GM23338 (cell line): ENCODE data around the gene CKB. TPM values are rescaled to one million over a fixed set of nuclear protein-coding genes. Genes with fewer than 3 reads are reported as not detected.

Experiments
- ATAC-seq: fragments of 200-7000 bp; cut with Tn5 transposase; 3 replicates; pipeline ENCODE4 v1.9.1; 2020
- DNase-seq: peaks from one replicate; pipeline ENCODE4 v3.0.0-alpha.2; 2015; ENCODE audit warnings: low spot score
- H2AFZ ChIP-seq: fragments of 200-600 bp; sonication (generic); 2 replicates; pipeline ENCODE4 v1.8.0; 2016; ENCODE audit warnings: antibody characterized with exemption, mild to moderate bottlenecking, moderate library complexity
- H3F3A ChIP-seq: fragments of 200-600 bp; sonication (generic); replicated peaks from 2 replicates; pipeline ENCODE4 v1.8.0; 2017; ENCODE audit warnings: antibody characterized with exemption, mixed run types, low read depth
- H3K27ac ChIP-seq: fragments of 200-600 bp; sonication (generic); 2 replicates; pipeline ENCODE4 v1.6.1; 2016; ENCODE audit warnings: low read depth
- H3K27me3 ChIP-seq: fragments of 200-600 bp; sonication (generic); 2 replicates; pipeline ENCODE4 v1.8.0; 2016; ENCODE audit warnings: mild to moderate bottlenecking, mixed run types, moderate library complexity; ENCODE audit not compliant: insufficient read depth
- H3K36me3 ChIP-seq: fragments of 200-600 bp; sonication (generic); 2 replicates; pipeline ENCODE4 v1.8.0; 2016; ENCODE audit warnings: mild to moderate bottlenecking; ENCODE audit not compliant: insufficient read depth
- H3K4me1 ChIP-seq: fragments of 200-600 bp; sonication (generic); 2 replicates; pipeline ENCODE4 v1.8.0; 2016; ENCODE audit warnings: mild to moderate bottlenecking, moderate library complexity; ENCODE audit not compliant: insufficient read depth
- H3K4me2 ChIP-seq: fragments of 200-600 bp; sonication (generic); 2 replicates; pipeline ENCODE4 v1.7.1; 2017; ENCODE audit warnings: mixed run types
- H3K4me3 ChIP-seq: fragments of 200-600 bp; sonication (generic); 2 replicates; pipeline ENCODE4 v1.6.1; 2016; ENCODE audit warnings: mixed run types
- H3K79me2 ChIP-seq: fragments of 200-600 bp; sonication (generic); replicated peaks from 2 replicates; pipeline ENCODE4 v1.8.0; 2017; ENCODE audit warnings: mild to moderate bottlenecking; ENCODE audit not compliant: insufficient read depth
- H3K9me2 ChIP-seq: fragments of 200-600 bp; sonication (generic); 2 replicates; pipeline ENCODE4 v1.8.0; 2017; ENCODE audit not compliant: insufficient read depth
- H4K20me1 ChIP-seq: fragments of 200-600 bp; sonication (generic); replicated peaks from 2 replicates; pipeline ENCODE4 v1.8.0; 2017; ENCODE audit warnings: mild to moderate bottlenecking; ENCODE audit not compliant: insufficient read depth
- H3K27ac Mint-ChIP-seq: 2 replicates; pipeline ENCODE4 v1.8.0; 2020; ENCODE audit warnings: inconsistent platforms, mild to moderate bottlenecking, moderate library complexity, mixed read lengths
- H3K27me3 Mint-ChIP-seq: 3 replicates; pipeline ENCODE4 v1.8.0; 2022; ENCODE audit warnings: low read depth, mild to moderate bottlenecking, moderate library complexity, mixed read lengths, inconsistent platforms; ENCODE audit not compliant: insufficient read depth, poor library complexity
- H3K36me3 Mint-ChIP-seq: 3 replicates; pipeline ENCODE4 v1.8.0; 2021; ENCODE audit warnings: low read depth, mild to moderate bottlenecking, inconsistent platforms, moderate library complexity, mixed read lengths
- H3K4me1 Mint-ChIP-seq: 3 replicates; pipeline ENCODE4 v1.8.0; 2020; ENCODE audit warnings: mild to moderate bottlenecking, inconsistent platforms, mixed read lengths
- H3K4me3 Mint-ChIP-seq: 3 replicates; pipeline ENCODE4 v1.8.0; 2021; ENCODE audit warnings: moderate library complexity, mild to moderate bottlenecking, inconsistent platforms, mixed read lengths
- H3K9me3 Mint-ChIP-seq: 3 replicates; pipeline ENCODE4 v1.8.0; 2020; ENCODE audit warnings: moderate library complexity, mild to moderate bottlenecking, inconsistent platforms, mixed read lengths
- CREB1 ChIP-seq: fragments of 250-450 bp; sonication (Bioruptor Pico); IDR thresholded peaks from 2 replicates; pipeline ENCODE4 v1.5.0; 2020; ENCODE audit warnings: low read depth, mild to moderate bottlenecking, moderate library complexity
- EZH2 ChIP-seq: fragments of 200-600 bp; sonication (generic); IDR thresholded peaks from one replicate; pipeline ENCODE4 v1.8.0; 2017; ENCODE audit warnings: antibody characterized with exemption, mild to moderate bottlenecking, low read depth; ENCODE audit not compliant: unreplicated experiment
- EZH2phosphoT487 ChIP-seq: fragments of 200-600 bp; sonication (generic); IDR thresholded peaks from one replicate; pipeline ENCODE4 v1.8.1; 2018; ENCODE audit warnings: antibody characterized with exemption; ENCODE audit not compliant: unreplicated experiment
- JUNB ChIP-seq: IDR thresholded peaks from one replicate; pipeline ENCODE4 v1.6.1; 2016; ENCODE audit warnings: antibody characterized with exemption; ENCODE audit not compliant: unreplicated experiment
- NANOG ChIP-seq: IDR thresholded peaks from 2 replicates; pipeline ENCODE4 v1.6.1; 2016; ENCODE audit warnings: antibody characterized with exemption, borderline replicate concordance
- POLR2AphosphoS5 ChIP-seq: IDR thresholded peaks from 2 replicates; pipeline ENCODE4 v1.6.1; 2016; ENCODE audit warnings: antibody characterized with exemption, low read depth
- REST ChIP-seq: IDR thresholded peaks from one replicate; pipeline ENCODE4 v1.6.1; 2018; ENCODE audit warnings: antibody characterized with exemption; ENCODE audit not compliant: unreplicated experiment
- STAT1 ChIP-seq: IDR thresholded peaks from one replicate; pipeline ENCODE4 v1.6.1; 2016; ENCODE audit warnings: antibody characterized with exemption; ENCODE audit not compliant: unreplicated experiment
- ZNF114 ChIP-seq: fragments of 250-450 bp; sonication (Bioruptor Pico); IDR thresholded peaks from 2 replicates; pipeline ENCODE4 v1.5.0; 2020; ENCODE audit warnings: mild to moderate bottlenecking, moderate library complexity
- ZNF331 ChIP-seq: fragments of 250-450 bp; sonication (Bioruptor Pico); IDR thresholded peaks from 2 replicates; pipeline ENCODE4 v1.5.0; 2020; ENCODE audit warnings: low read depth, mild to moderate bottlenecking, moderate library complexity
- ZNF462 ChIP-seq: fragments of 250-450 bp; sonication (Bioruptor Pico); IDR thresholded peaks from 2 replicates; pipeline ENCODE4 v1.5.0; 2020; ENCODE audit warnings: mild to moderate bottlenecking, moderate library complexity
- polyA plus RNA-seq: library from polyadenylated mRNA; unstranded; fragments of >200 nt; fragmentation: Nextera tagmentation; extraction: Ambion mirVana; gene quantifications from 2 replicates; pipeline ENCODE4 v1.2.1, GENCODE V29; 2016
- total RNA-seq: library from RNA; depleted of rRNA; stranded (reverse); fragments of >200 nt; shearing (Covaris generic); gene quantifications from 2 replicates; pipeline ENCODE4 v1.2.3, GENCODE V29; 2014
- TF ChIP-seq, protein P1 (sequence below), 2 experiments: fragments of 200-600 bp in 1 of 2; sonication (generic) in 1 of 2; conservative IDR thresholded peaks; 2 replicates each; pipeline versions ENCODE4 v1.5.1 to v1.6.1; 2016 to 2017; ENCODE audit warnings: antibody characterized with exemption in 2 of 2, low read depth in 2 of 2, mild to moderate bottlenecking in 2 of 2, moderate library complexity in 1 of 2
- TF ChIP-seq, protein P2 (sequence below): IDR thresholded peaks from 2 replicates; pipeline ENCODE4 v1.6.1; 2016; ENCODE audit warnings: antibody characterized with exemption

The CKB gene
- total and polyA plus RNA-seq, 2 experiments from 2014 or later = 604 to 852 TPM

DNA sequence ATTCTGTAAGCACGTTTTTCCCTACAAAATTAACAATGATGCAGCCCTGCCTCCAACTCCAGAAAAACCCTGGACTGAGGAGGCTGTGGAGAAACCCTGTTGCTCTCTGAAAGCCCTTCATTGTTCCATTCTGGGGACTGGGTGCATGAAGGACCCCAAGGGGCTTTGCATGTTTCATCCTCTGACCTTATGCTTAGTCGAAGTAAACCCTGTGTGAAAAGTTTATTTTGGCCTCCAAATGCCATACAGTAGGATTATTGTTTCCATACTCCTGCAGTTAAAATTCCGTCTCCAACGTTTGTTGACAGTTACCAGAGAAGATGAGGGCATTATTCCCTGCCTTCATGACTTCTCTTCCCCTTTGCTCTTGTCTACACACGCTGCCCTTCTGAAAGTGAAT, 46.0 kb downstream of the CKB start:
- Histone ChIP-seq H3K36me3 (peaks cover 26% of the 10 kb centered on the region), H4K20me1 (no peaks in the 10 kb centered on the region; the same call in 1 of the 2 replicates), H3K9me2 (no peaks in the 10 kb centered on the region), H3K4me1 (no peaks in the 10 kb centered on the region), H3K27me3 (no peaks in the 10 kb centered on the region), H3K4me2 (no peak overlapping the region), H3K79me2 (no peaks in the 10 kb centered on the region), H3K4me3 (no peak overlapping the region), H3K27ac (0 out of 2 replicates have a peak overlapping the region, but pooled peaks have one; percentile 39), H2AFZ (no peak overlapping the region), H3F3A (no peaks in the 10 kb centered on the region)
- Mint-ChIP-seq H3K27ac (no peak overlapping the region; the same call in 1 of the 2 replicates), H3K4me3 (no peak overlapping the region), H3K4me1 (no peaks in the 10 kb centered on the region), H3K9me3 (no peaks in the 10 kb centered on the region), H3K36me3 (peaks cover 58% of the 10 kb centered on the region), H3K27me3 (peaks cover 10% of the 10 kb centered on the region)
- DNase-seq (no peak), ATAC-seq (no peak)
- TF ChIP-seq, protein P1, sequence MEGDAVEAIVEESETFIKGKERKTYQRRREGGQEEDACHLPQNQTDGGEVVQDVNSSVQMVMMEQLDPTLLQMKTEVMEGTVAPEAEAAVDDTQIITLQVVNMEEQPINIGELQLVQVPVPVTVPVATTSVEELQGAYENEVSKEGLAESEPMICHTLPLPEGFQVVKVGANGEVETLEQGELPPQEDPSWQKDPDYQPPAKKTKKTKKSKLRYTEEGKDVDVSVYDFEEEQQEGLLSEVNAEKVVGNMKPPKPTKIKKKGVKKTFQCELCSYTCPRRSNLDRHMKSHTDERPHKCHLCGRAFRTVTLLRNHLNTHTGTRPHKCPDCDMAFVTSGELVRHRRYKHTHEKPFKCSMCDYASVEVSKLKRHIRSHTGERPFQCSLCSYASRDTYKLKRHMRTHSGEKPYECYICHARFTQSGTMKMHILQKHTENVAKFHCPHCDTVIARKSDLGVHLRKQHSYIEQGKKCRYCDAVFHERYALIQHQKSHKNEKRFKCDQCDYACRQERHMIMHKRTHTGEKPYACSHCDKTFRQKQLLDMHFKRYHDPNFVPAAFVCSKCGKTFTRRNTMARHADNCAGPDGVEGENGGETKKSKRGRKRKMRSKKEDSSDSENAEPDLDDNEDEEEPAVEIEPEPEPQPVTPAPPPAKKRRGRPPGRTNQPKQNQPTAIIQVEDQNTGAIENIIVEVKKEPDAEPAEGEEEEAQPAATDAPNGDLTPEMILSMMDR (conservative IDR thresholded peaks at IDR 0.05; ENCODE audit: low read depth in 2 of 2) = no peak
- TF ChIP-seq ZNF331 (CRISPR knock-in tag) (no peak), ZNF114 (CRISPR knock-in tag) (no peak), EZH2 (no peak), NANOG (no peak), POLR2AphosphoS5 (no peak), EZH2phosphoT487 (no peak), REST (no peak), STAT1 (no peak), CREB1 (no peak), JUNB (no peak), ZNF462 (no peak)
- TF ChIP-seq, protein P2, sequence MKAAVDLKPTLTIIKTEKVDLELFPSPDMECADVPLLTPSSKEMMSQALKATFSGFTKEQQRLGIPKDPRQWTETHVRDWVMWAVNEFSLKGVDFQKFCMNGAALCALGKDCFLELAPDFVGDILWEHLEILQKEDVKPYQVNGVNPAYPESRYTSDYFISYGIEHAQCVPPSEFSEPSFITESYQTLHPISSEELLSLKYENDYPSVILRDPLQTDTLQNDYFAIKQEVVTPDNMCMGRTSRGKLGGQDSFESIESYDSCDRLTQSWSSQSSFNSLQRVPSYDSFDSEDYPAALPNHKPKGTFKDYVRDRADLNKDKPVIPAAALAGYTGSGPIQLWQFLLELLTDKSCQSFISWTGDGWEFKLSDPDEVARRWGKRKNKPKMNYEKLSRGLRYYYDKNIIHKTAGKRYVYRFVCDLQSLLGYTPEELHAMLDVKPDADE = no peak
